ENCODE results near the gene ZBTB42.

The ZBTB42 gene

DNA sequence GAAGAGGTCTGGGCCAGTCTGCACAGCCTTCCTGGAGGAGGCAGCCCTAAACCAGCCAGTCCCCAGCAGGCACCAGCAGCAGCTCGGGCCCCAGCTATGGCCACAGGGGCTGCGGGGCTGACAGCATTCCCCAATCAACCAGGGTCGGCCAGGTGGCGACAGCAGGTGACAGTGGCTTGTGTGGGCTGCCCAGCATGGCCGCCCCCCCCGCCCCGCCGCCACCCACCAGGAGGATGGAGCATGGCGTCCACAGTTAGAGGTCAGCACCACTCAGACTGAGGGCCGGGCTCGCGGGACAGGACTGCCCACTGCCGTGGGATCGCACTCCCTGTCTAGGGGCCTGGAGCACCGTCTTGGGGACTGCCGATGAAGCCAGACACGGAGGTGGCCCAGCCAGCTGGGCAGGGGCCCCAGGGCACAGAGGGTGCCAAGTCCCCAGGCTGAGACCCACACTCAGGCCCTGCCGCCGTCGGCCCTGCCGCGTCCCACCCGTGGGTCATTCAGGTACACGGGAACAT lies 20.3 kb upstream of the ZBTB42 start:
- no peaks in the 10 kb centered on the region for H3K4me1 ChIP-seq (ENCODE audit: control insufficient read depth, insufficient read depth, low read length)
- no peak overlapping the region for H3K4me3 ChIP-seq (ENCODE audit: low read depth, low read length)
- no peak overlapping the region for H3K9ac ChIP-seq (ENCODE audit: low read depth, low read length)
- peaks cover 6% of the 10 kb centered on the region for H3K36me3 ChIP-seq (ENCODE audit: control insufficient read depth, insufficient read depth, low read length)
- H3K27me3 ChIP-seq (ENCODE audit: control insufficient read depth, insufficient read depth, low read length) = no peaks in the 10 kb centered on the region
- no peaks in the 10 kb centered on the region for H3K9me3 ChIP-seq (ENCODE audit: control insufficient read depth, insufficient read depth, low read length)

GRCh38 chr14:104781271-104782077 lies 19.4 kb upstream of the ZBTB42 start:
- Histone ChIP-seq H3K4me1 (ENCODE audit: control insufficient read depth, insufficient read depth, low read length) (no peaks in the 10 kb centered on the region), H3K9me3 (ENCODE audit: control insufficient read depth, insufficient read depth, low read length) (no peaks in the 10 kb centered on the region), H3K36me3 (ENCODE audit: control insufficient read depth, insufficient read depth, low read length) (peaks cover 4% of the 10 kb centered on the region), H3K9ac (ENCODE audit: low read depth, low read length) (no peak overlapping the region), H3K4me3 (ENCODE audit: low read depth, low read length) (no peak overlapping the region), H3K27me3 (ENCODE audit: control insufficient read depth, insufficient read depth, low read length) (no peaks in the 10 kb centered on the region)

DNA sequence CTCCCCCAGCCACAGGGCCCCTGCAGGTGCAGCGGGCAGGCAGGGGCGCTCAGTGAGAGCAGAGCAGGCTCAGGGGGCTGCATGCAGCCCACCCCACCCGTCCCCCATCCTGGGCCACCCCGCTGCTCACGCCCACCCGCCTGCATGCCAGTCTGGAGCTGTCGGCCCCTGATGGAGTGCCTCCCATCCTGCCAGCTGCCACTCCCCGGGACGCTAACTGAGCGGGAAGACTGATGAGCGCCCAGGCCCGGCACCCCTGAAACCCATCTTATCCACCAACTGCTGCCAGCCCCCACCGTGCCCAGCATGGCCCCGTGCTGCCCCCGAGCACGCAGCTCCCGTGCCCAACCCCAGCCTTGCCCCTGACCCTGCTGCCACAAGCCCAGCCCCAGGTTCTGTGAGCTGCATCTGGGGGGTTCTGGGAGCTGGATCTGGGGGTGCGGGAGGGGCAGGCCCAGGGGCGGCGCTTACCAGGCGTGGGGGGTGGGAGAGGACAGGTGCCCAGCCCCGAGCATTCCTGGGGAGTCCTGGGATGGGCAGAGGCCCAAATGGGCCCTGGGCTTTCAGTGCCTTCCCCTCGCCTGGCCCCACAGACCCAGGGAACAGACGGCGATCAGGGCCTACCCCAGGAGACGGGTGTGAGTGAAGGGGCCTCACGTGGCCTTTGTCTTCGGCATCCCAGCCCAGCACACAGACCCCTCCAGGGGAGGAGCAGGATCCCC lies 18.7 kb upstream of the ZBTB42 start:
- Histone ChIP-seq H3K9me3 (ENCODE audit: control insufficient read depth, insufficient read depth, low read length) (no peaks in the 10 kb centered on the region), H3K9ac (ENCODE audit: low read depth, low read length) (no peak overlapping the region), H3K4me3 (ENCODE audit: low read depth, low read length) (no peak overlapping the region), H3K36me3 (ENCODE audit: control insufficient read depth, insufficient read depth, low read length) (peaks cover 8% of the 10 kb centered on the region), H3K27me3 (ENCODE audit: control insufficient read depth, insufficient read depth, low read length) (no peaks in the 10 kb centered on the region), H3K4me1 (ENCODE audit: control insufficient read depth, insufficient read depth, low read length) (no peaks in the 10 kb centered on the region)

GRCh38 chr14:104782808-104783139 lies 18.1 kb upstream of the ZBTB42 start:
- no peaks in the 10 kb centered on the region for H3K9me3 ChIP-seq (ENCODE audit: control insufficient read depth, insufficient read depth, low read length)
- H3K27me3 ChIP-seq (ENCODE audit: control insufficient read depth, insufficient read depth, low read length) = no peaks in the 10 kb centered on the region
- H3K4me1 ChIP-seq (ENCODE audit: control insufficient read depth, insufficient read depth, low read length) = no peaks in the 10 kb centered on the region
- H3K4me3 ChIP-seq (ENCODE audit: low read depth, low read length) = no peak overlapping the region
- H3K36me3 ChIP-seq (ENCODE audit: control insufficient read depth, insufficient read depth, low read length) = peaks cover 8% of the 10 kb centered on the region
- H3K9ac ChIP-seq (ENCODE audit: low read depth, low read length) = no peak overlapping the region

- Histone ChIP-seq H3K36me3 (ENCODE audit: control insufficient read depth, insufficient read depth, low read length) (peaks cover 7% of the 10 kb centered on the region), H3K4me1 (ENCODE audit: control insufficient read depth, insufficient read depth, low read length) (no peaks in the 10 kb centered on the region), H3K27me3 (ENCODE audit: control insufficient read depth, insufficient read depth, low read length) (no peaks in the 10 kb centered on the region), H3K4me3 (ENCODE audit: low read depth, low read length) (no peak overlapping the region), H3K9ac (ENCODE audit: low read depth, low read length) (no peak overlapping the region), H3K9me3 (ENCODE audit: control insufficient read depth, insufficient read depth, low read length) (no peaks in the 10 kb centered on the region)
These were observed 17.2 kb upstream of the ZBTB42 start for GRCh38 chr14:104783484-104784217.

DNA sequence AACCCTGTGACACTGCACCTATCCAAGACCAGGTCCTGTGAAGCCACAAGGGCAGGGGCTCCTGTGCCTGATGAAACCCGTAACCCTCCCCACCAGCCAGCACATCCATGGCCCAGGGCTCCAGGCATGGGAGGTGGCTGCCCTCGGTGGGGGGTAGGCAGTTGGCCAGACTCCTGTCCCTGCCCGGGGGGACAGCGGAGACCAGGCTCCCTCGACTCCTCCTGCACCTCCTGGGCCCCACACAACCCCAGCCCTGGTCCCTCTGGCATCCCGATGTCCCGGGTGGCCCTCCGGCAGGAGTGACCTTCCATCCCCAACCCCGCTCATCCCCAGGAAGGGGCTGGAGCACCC lies 16.7 kb upstream of the ZBTB42 start:
- H3K4me1 ChIP-seq (ENCODE audit: control insufficient read depth, insufficient read depth, low read length) = no peaks in the 10 kb centered on the region
- no peak overlapping the region for H3K9ac ChIP-seq (ENCODE audit: low read depth, low read length)
- no peaks in the 10 kb centered on the region for H3K9me3 ChIP-seq (ENCODE audit: control insufficient read depth, insufficient read depth, low read length)
- no peaks in the 10 kb centered on the region for H3K27me3 ChIP-seq (ENCODE audit: control insufficient read depth, insufficient read depth, low read length)
- peaks cover 4% of the 10 kb centered on the region for H3K36me3 ChIP-seq (ENCODE audit: control insufficient read depth, insufficient read depth, low read length)
- no peak overlapping the region for H3K4me3 ChIP-seq (ENCODE audit: low read depth, low read length)

GRCh38 chr14:104784846-104785707 lies 15.8 kb upstream of the ZBTB42 start:
- H3K4me1 ChIP-seq (ENCODE audit: control insufficient read depth, insufficient read depth, low read length) = no peaks in the 10 kb centered on the region
- H3K27me3 ChIP-seq (ENCODE audit: control insufficient read depth, insufficient read depth, low read length) = no peaks in the 10 kb centered on the region
- H3K36me3 ChIP-seq (ENCODE audit: control insufficient read depth, insufficient read depth, low read length) = peaks cover 10% of the 10 kb centered on the region
- H3K4me3 ChIP-seq (ENCODE audit: low read depth, low read length) = no peak overlapping the region
- no peaks in the 10 kb centered on the region for H3K9me3 ChIP-seq (ENCODE audit: control insufficient read depth, insufficient read depth, low read length)
- H3K9ac ChIP-seq (ENCODE audit: low read depth, low read length) = no peak overlapping the region

DNA sequence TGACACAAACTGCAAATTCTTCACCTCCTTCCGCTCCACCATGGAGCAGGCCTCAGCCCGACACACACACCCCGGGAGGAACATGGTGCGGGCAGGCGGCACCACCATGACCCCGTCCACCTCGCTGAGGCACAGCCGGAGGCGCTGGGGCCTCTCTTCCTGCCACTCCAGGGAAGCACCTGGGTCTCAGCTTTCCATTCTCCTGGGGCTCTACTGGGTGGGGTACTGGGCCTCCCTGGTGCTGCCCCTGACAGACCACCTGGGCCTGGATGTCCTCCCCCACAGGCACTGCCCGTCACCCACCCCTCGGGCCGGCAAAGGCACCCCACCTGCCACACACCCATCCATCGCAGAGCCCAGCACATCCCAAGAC lies 15.2 kb upstream of the ZBTB42 start:
- H3K36me3 ChIP-seq (ENCODE audit: control insufficient read depth, insufficient read depth, low read length) = peaks cover 11% of the 10 kb centered on the region
- H3K27me3 ChIP-seq (ENCODE audit: control insufficient read depth, insufficient read depth, low read length) = no peaks in the 10 kb centered on the region
- H3K9ac ChIP-seq (ENCODE audit: low read depth, low read length) = no peak overlapping the region

DNA sequence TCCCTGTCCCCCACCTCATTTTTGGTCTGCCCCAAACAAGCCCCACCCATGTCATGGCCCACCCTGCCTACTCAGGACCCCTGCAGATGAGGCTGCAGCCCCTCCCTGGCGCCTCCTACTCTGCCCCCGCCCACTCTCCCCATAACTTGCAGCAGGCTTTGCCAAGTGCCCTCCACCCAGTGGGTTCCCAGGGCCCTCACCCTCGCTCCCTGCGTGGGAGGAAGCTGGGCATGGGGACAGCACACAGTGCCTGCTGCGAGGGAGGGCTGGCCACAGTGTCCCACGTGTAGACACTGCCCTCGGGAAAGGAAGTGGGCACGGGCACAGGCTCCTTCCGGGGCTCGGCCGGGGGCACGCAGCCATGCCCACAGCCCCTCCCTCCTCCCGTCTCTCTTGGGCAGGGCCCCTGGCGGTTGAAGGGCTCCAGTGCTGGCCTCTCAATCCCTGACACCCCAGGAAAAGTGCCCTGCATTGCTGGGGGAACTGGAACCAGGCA lies 14.8 kb upstream of the ZBTB42 start:
- Histone ChIP-seq H3K4me3 (ENCODE audit: low read depth, low read length) (no peak overlapping the region), H3K27me3 (ENCODE audit: control insufficient read depth, insufficient read depth, low read length) (no peaks in the 10 kb centered on the region), H3K9me3 (ENCODE audit: control insufficient read depth, insufficient read depth, low read length) (no peaks in the 10 kb centered on the region), H3K9ac (ENCODE audit: low read depth, low read length) (no peak overlapping the region), H3K36me3 (ENCODE audit: control insufficient read depth, insufficient read depth, low read length) (peaks cover 11% of the 10 kb centered on the region), H3K4me1 (ENCODE audit: control insufficient read depth, insufficient read depth, low read length) (no peaks in the 10 kb centered on the region)

More for the DNA sequence above, 15.2 kb upstream of the ZBTB42 start:
- no peak overlapping the region for H3K4me3 ChIP-seq (ENCODE audit: low read depth, low read length)
- no peaks in the 10 kb centered on the region for H3K4me1 ChIP-seq (ENCODE audit: control insufficient read depth, insufficient read depth, low read length)
- no peaks in the 10 kb centered on the region for H3K9me3 ChIP-seq (ENCODE audit: control insufficient read depth, insufficient read depth, low read length)

- Histone ChIP-seq H3K4me1 (ENCODE audit: control insufficient read depth, insufficient read depth, low read length) (no peaks in the 10 kb centered on the region), H3K27me3 (ENCODE audit: control insufficient read depth, insufficient read depth, low read length) (no peaks in the 10 kb centered on the region), H3K36me3 (ENCODE audit: control insufficient read depth, insufficient read depth, low read length) (peaks cover 19% of the 10 kb centered on the region), H3K9me3 (ENCODE audit: control insufficient read depth, insufficient read depth, low read length) (no peaks in the 10 kb centered on the region), H3K9ac (ENCODE audit: low read depth, low read length) (no peak overlapping the region), H3K4me3 (ENCODE audit: low read depth, low read length) (no peak overlapping the region)
These were observed 13.9 kb upstream of the ZBTB42 start for GRCh38 chr14:104786726-104787675.
